Spleen (tissue), 7 donors: ENCODE results near the gene RTTN.

ENCODE experiments used
- CTCF ChIP-seq, 11 experiments: fragments of 200-600 bp in 7 of 11; fragments of 450-650 bp in 4 of 11; sonication (generic) in 4 of 11; IDR thresholded peaks in 8 of 11; conservative IDR thresholded peaks in 3 of 11; 1 replicate in 7 of 11; 2 replicates in 4 of 11; pipeline versions ENCODE4 v1.4.0 to v1.8.0; 2016 to 2021; ENCODE audit warnings: antibody characterized with exemption in 11 of 11, inconsistent platforms in 4 of 11, mild to moderate bottlenecking in 1 of 11
- POLR2A ChIP-seq, 3 donors: fragments of 450-650 bp; IDR thresholded peaks; one replicate each; pipeline ENCODE4 v1.5.1; 2017; ENCODE audit warnings: antibody characterized with exemption in 3 of 3, mild to moderate bottlenecking in 1 of 3
- donor health status: DM: no; HTN: no; CAD: no; lungs with moderate emphysema.
- donor health status: DM: no; HTN: no; CAD: no.
- donor health status: DM: no; HTN: no; CAD: no.

GRCh38 chr18:70200286-70200685, 5.2 kb downstream of the RTTN start:
- TF ChIP-seq POLR2A (IDR thresholded peaks at IDR 0.05) (no peak), CTCF (IDR thresholded peaks at IDR 0.05 in 8 of 11, conservative IDR thresholded peaks at IDR 0.05 in 3 of 11) (no peak)
